Right lobe of liver (tissue), 6 donors: ENCODE measurements around the gene ZNF107. TPM values are rescaled to one million over a fixed set of nuclear protein-coding genes. Genes with fewer than 3 reads are reported as not detected.
"Not testable (repeated sequence)": the region's sequence is repeated elsewhere in the genome, so short reads cannot be mapped to it uniquely, and the experiment has no call there.

Source experiments
- ATAC-seq, 4 donors: fragments of 200-7000 bp; cut with Tn5 transposase; one replicate each; pipeline ENCODE4 v1.9.1; 2020; ENCODE audit warnings: mild to moderate bottlenecking in 4 of 4, moderate library complexity in 4 of 4
- DNase-seq, 3 donors: peaks; one replicate each; pipeline ENCODE4 v3.0.0-alpha.2; 2020
- H3K27ac ChIP-seq, 3 donors: fragments of 200-600 bp; one replicate each; pipeline ENCODE4 v1.8.0; 2022
- H3K27me3 ChIP-seq, 2 donors: fragments of 200-600 bp; one replicate each; pipeline ENCODE4 v1.8.0; 2022
- H3K36me3 ChIP-seq, 4 donors: fragments of 200-600 bp; sonication (generic) in 1 of 4; one replicate each; pipeline versions ENCODE4 v1.5.1 to v1.8.0; 2017 to 2022; ENCODE audit warnings: control low read depth in 1 of 4
- H3K4me1 ChIP-seq, 4 donors: fragments of 200-600 bp; sonication (generic) in 1 of 4; one replicate each; pipeline versions ENCODE4 v1.5.1 to v1.8.0; 2017 to 2022; ENCODE audit warnings: control low read depth in 1 of 4
- H3K4me3 ChIP-seq, 3 donors: fragments of 200-600 bp; one replicate each; pipeline ENCODE4 v1.8.0; 2022
- H3K9me3 ChIP-seq, 4 donors: fragments of 200-600 bp; sonication (generic) in 1 of 4; one replicate each; pipeline versions ENCODE4 v1.5.1 to v1.8.0; 2017 to 2022; ENCODE audit warnings: control low read depth in 1 of 4
- POLR2A ChIP-seq: fragments of 450-650 bp; IDR thresholded peaks from one replicate; pipeline ENCODE4 v1.6.1; 2017; ENCODE audit warnings: antibody characterized with exemption, mild to moderate bottlenecking
- WGBS: methylation state at CpG from one replicate; pipeline ENCODE4 v1.1.6; 2018; ENCODE audit warnings: low coverage, low lambda C conversion rate; ENCODE audit not compliant: insufficient coverage; ENCODE audit errors: missing lambda C conversion rate; 5-methylcytosine and 5-hydroxymethylcytosine counted together
- intact Hi-C, 2 donors: fragments of 100-400 bp; cut with DNase I; formaldehyde crosslinking; loops; one replicate each; pipeline versions ENCODE4 v1.11.2 to v1.14.1; 2022
- total RNA-seq, 6 experiments: library from RNA; depleted of rRNA in 2 of 6; stranded (reverse); fragments of >200 nt in 2 of 6; fragmentation: NEBNext Ultra II Directional in 3 of 6; extraction: Animal tissue kit (Norgen Biotek cat#: 25700) in 3 of 6; gene quantifications; one replicate each; pipeline versions ENCODE4 v1.1.0 to v1.2.4, GENCODE V29; 2016 to 2023
- TF ChIP-seq, protein P1 (sequence below), 4 donors: fragments of 200-600 bp in 3 of 4; fragments of 450-650 bp in 1 of 4; IDR thresholded peaks; one replicate each; pipeline versions ENCODE4 v1.5.1 to v1.8.0; 2016 to 2022; ENCODE audit warnings: antibody characterized with exemption in 4 of 4, mild to moderate bottlenecking in 2 of 4
- donor health status: DM: no; HTN: yes; CAD: no.
- donor health status: DM: no; HTN: no; CAD: no.
- donor health status: DM: no; HTN: no; CAD: no.
- donor health status: DM: no; HTN: yes; CAD: no.
- donor health status: DM: no; HTN: yes; CAD: no.

Gene ZNF107
- total RNA-seq, 6 experiments from 2014 or later, result 1.2 to 2.0 (median 1.6) TPM

DNA sequence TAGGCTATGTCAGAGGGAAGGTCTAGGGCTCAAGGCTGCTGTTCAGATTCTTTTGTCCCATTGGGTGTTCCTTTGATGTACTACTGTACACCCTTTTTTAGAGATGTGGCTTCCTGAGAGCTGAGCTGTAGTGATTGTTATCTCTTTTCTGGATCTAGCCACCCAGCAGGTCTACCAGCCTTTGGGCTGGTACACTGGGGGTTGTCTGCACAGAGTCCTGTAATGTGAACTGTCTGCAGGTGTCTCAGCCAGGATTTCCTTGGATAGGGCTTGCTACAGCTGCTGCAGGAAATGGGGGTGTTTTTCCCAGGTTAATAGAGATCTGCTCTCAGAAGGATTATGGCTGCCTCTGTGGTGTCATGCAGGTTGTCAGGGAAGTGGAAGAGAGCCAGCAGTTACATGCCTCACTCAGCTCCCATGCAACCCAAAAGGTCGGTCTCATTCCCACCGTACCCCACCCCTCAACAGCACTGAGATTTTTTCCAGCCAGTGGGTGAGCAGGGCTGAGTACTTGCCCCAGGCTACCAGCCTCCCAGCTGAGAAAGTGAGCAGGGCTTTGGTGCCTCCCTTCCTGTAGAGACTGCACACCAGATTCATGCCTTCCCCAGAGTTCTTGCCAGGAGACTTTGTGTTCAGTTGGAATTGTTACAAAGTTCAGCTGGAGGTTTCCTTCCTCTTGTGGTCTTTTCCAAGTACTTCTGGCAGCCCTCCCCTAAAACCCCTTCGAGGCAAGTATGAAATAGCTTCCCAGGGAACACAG is 63.3 kb downstream of the ZNF107 start:
- intact Hi-C loops, result no loop called here
- WGBS, result 65% methylated on average over 3 of the region's 3 CpGs
- no peak overlapping the region for H3K27ac ChIP-seq
- no peaks in the 10 kb centered on the region for H3K9me3 ChIP-seq
- ATAC-seq (no peak), DNase-seq (no peak)
- H3K4me3 ChIP-seq, result no peak overlapping the region
- no peak for TF ChIP-seq POLR2A
- TF ChIP-seq, protein P1, sequence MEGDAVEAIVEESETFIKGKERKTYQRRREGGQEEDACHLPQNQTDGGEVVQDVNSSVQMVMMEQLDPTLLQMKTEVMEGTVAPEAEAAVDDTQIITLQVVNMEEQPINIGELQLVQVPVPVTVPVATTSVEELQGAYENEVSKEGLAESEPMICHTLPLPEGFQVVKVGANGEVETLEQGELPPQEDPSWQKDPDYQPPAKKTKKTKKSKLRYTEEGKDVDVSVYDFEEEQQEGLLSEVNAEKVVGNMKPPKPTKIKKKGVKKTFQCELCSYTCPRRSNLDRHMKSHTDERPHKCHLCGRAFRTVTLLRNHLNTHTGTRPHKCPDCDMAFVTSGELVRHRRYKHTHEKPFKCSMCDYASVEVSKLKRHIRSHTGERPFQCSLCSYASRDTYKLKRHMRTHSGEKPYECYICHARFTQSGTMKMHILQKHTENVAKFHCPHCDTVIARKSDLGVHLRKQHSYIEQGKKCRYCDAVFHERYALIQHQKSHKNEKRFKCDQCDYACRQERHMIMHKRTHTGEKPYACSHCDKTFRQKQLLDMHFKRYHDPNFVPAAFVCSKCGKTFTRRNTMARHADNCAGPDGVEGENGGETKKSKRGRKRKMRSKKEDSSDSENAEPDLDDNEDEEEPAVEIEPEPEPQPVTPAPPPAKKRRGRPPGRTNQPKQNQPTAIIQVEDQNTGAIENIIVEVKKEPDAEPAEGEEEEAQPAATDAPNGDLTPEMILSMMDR (IDR thresholded peaks at IDR 0.05), result no peak
- H3K27me3 ChIP-seq, result no peaks in the 10 kb centered on the region
- H3K4me1 ChIP-seq, result no peaks in the 10 kb centered on the region
- H3K36me3 ChIP-seq, result no peaks in the 10 kb centered on the region

DNA sequence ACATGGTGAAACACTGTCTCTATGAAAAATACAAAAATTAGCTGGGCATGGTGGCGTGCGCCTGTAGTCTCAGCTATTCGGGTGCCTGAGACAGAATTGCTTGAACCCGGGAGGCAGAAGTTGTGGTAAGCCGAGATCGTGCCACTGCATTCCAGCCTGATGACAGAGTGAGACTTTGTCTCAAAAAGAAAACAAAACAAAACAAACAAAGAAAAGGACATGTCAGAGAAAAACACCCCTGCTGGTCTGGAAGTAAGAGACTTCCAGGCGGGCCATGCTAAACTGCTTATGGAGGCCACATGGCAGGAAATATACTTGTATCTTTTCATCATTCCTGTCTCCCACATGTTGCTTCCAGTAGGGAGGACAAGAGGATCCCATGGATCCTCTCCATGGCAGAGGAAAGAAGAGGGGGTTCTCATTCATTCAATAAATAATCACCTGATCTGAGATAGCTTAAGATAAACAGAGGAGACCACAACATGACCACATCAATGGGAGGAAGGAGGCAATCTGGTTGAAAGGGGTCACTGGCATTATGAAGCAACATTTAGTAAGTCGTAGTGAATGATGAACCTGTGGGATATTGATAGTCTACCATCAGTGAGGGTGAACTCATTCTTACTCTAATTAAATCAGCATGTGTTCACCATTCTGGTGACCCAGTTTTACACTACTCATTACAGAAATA is 67.8 kb downstream of the ZNF107 start:
- Histone ChIP-seq H3K27me3 (no peaks in the 10 kb centered on the region), H3K27ac (no peak overlapping the region), H3K4me3 (no peak overlapping the region), H3K36me3 (no peaks in the 10 kb centered on the region), H3K9me3 (peaks cover 0 to 3% (median 0%) of the 10 kb centered on the region in 4 donors), H3K4me1 (no peaks in the 10 kb centered on the region)
- intact Hi-C loops, result no loop called here
- TF ChIP-seq, protein P1 (IDR thresholded peaks at IDR 0.05), result no peak
- no peak for TF ChIP-seq POLR2A
- ATAC-seq (no peak), DNase-seq (no peak)
- WGBS, result 76% methylated on average over 8 of the region's 8 CpGs

DNA sequence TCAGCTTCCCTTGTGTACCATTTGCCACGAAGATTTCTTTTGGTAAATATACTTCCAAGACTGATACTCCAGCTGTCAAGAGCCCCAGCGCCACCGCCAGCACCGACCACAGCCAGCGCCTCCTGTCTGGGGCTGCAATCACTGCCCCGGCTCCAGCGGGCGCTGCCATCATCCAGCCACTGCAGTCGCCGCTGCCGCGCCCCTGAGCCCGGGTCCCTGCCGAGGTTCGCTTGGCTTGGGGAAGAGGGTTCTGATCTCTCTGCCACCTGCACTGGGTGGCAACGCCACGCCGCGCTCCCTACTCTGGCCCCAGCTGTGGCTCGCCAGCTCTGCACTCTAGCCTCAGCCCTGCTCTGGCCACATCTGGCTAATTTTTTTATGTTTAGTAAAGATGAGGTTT is 70.6 kb downstream of the ZNF107 start:
- H3K36me3 ChIP-seq, result no peaks in the 10 kb centered on the region
- 40% methylated on average over 1 of the region's 20 CpGs for WGBS
- no peaks in the 10 kb centered on the region for H3K27me3 ChIP-seq
- DNase-seq (no peak), ATAC-seq (no peak)
- peaks cover 0 to 3% (median 0%) of the 10 kb centered on the region in 4 donors for H3K9me3 ChIP-seq
- H3K4me3 ChIP-seq, result no peak overlapping the region
- intact Hi-C loops, result no loop called here
- no peak overlapping the region for H3K27ac ChIP-seq
- no peak for TF ChIP-seq POLR2A
- TF ChIP-seq, protein P1 (IDR thresholded peaks at IDR 0.05), result no peak
- H3K4me1 ChIP-seq, result no peaks in the 10 kb centered on the region

DNA sequence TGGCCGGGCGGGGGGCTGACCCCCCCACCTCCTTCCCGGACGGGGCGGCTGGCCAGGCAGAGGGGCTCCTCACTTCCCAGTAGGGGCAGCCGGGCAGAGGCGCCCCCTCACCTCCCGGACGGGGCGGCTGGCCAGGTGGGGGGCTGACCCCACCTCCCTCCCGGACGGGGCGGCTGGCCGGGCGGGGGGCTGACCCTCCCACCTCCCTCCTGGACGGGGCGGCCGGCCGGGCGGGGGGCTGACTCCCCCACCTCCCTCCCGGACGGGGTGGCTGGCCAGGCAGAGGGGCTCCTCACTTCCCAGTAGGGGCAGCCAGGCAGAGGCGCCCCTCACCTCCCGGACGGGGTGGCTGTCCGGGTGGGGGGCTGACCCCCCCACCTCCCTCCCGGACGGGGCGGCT is 72.5 kb downstream of the ZNF107 start:
- H3K36me3 ChIP-seq, H3K27ac ChIP-seq, H3K4me3 ChIP-seq, H3K9me3 ChIP-seq, ATAC-seq, H3K4me1 ChIP-seq, DNase-seq, intact Hi-C loops, H3K27me3 ChIP-seq: not testable (repeated sequence)
- no CpG with 5 or more reads among the region's 29 CpGs for WGBS

DNA sequence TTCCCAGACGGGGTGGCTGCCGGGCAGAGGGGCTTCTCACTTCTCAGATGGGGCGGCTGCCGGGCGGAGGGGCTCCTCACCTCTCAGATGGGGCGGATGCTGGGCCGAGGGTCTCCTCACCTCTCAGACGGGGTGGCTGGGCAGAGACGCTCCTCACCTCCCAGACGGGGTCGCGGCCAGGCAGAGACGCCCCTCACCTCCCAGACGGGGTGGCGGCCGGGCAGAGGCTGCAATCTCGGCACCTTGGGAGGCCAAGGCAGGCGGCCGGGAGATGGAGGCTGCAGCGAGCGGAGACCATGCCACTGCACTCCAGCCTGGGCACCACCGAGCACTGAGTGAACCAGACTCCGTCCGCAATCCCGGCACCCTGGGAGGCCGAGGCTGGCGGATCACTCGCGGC is 73.0 kb downstream of the ZNF107 start:
- no CpG with 5 or more reads among the region's 29 CpGs for WGBS
- DNase-seq, ATAC-seq: not testable (repeated sequence)

More for the DNA sequence above, 73.0 kb downstream of the ZNF107 start:
- intact Hi-C loops, H3K36me3 ChIP-seq, H3K4me3 ChIP-seq, H3K4me1 ChIP-seq, H3K27ac ChIP-seq, H3K27me3 ChIP-seq, H3K9me3 ChIP-seq: not testable (repeated sequence)
